HG03432 (cell line): ENCODE results near the gene CAMTA1.

Experiments
- ATAC-seq: cut with Tn5 transposase; IDR thresholded peaks from one replicate; pipeline ENCODE4 v1.9.1; 2021; ENCODE audit warnings: mild to moderate bottlenecking, moderate library complexity; ENCODE audit not compliant: unreplicated experiment

CAMTA1 gene

GRCh38 chr1:7247791-7248548 lies 462.7 kb downstream of the CAMTA1 start:
- ATAC-seq, result no peak

- ATAC-seq, result no peak
Observed at GRCh38 chr1:7248549-7249199, 463.4 kb downstream of the CAMTA1 start.

GRCh38 chr1:7249516-7249915 lies 464.3 kb downstream of the CAMTA1 start:
- ATAC-seq, result no peak

- ATAC-seq, result no peak
Observed at GRCh38 chr1:7250176-7250575, 464.9 kb downstream of the CAMTA1 start.

GRCh38 chr1:7250597-7251453 lies 465.6 kb downstream of the CAMTA1 start:
- ATAC-seq, result no peak

GRCh38 chr1:7251454-7251800 lies 466.2 kb downstream of the CAMTA1 start:
- no peak for ATAC-seq

GRCh38 chr1:7252411-7253117 lies 467.3 kb downstream of the CAMTA1 start:
- no peak for ATAC-seq

- no peak for ATAC-seq
Observed at GRCh38 chr1:7253118-7253480, 467.8 kb downstream of the CAMTA1 start.

- no peak for ATAC-seq
Observed at GRCh38 chr1:7253988-7254587, 468.8 kb downstream of the CAMTA1 start.

GRCh38 chr1:7255303-7256058 lies 470.2 kb downstream of the CAMTA1 start:
- no peak for ATAC-seq

- ATAC-seq, result no peak
Observed at GRCh38 chr1:7256526-7256925, 471.3 kb downstream of the CAMTA1 start.

GRCh38 chr1:7257225-7257624 lies 472.0 kb downstream of the CAMTA1 start:
- no peak for ATAC-seq

- ATAC-seq, result no peak
Observed at GRCh38 chr1:7258589-7259135, 473.4 kb downstream of the CAMTA1 start.

GRCh38 chr1:7259955-7260354 lies 474.7 kb downstream of the CAMTA1 start:
- no peak for ATAC-seq

GRCh38 chr1:7261490-7261889 lies 476.2 kb downstream of the CAMTA1 start:
- ATAC-seq, result no peak

GRCh38 chr1:7262611-7263010 lies 477.4 kb downstream of the CAMTA1 start:
- ATAC-seq, result no peak

- no peak for ATAC-seq
Observed at GRCh38 chr1:7263021-7263960, 478.0 kb downstream of the CAMTA1 start.

- ATAC-seq, result no peak
Observed at GRCh38 chr1:7264101-7264500, 478.8 kb downstream of the CAMTA1 start.
